CD14-positive monocyte (primary cell): Measurements from ENCODE around the gene TAX1BP1. TPM values are rescaled to one million over a fixed set of nuclear protein-coding genes. Genes with fewer than 3 reads are reported as not detected.

Experiments used
- DNase-seq, 3 donors: peaks; one replicate each; pipeline ENCODE4 v3.0.0-alpha.2; 2011 to 2022
- H2AFZ ChIP-seq: 2 replicates; pipeline ENCODE4 v1.6.0; 2012; ENCODE audit warnings: mild to moderate bottlenecking, low read depth, low read length, inconsistent platforms; ENCODE audit not compliant: insufficient read depth, poor library complexity, severe bottlenecking
- H3K27ac ChIP-seq, 2 donors: 1 replicate in 1 of 2; 2 replicates in 1 of 2; pipeline ENCODE4 v1.5.1; 2012 to 2013; ENCODE audit warnings: low read length in 2 of 2, control low read depth in 1 of 2, inconsistent platforms in 1 of 2, low read depth in 1 of 2, mild to moderate bottlenecking in 1 of 2
- H3K27me3 ChIP-seq, 2 donors: one replicate each; pipeline versions ENCODE4 v1.6.0 to v1.6.1; 2011 to 2013; ENCODE audit warnings: low read length in 2 of 2; ENCODE audit not compliant: control insufficient read depth in 2 of 2, insufficient read depth in 2 of 2
- H3K36me3 ChIP-seq, 2 donors: replicated peaks in 1 of 2; 1 replicate in 1 of 2; 2 replicates in 1 of 2; pipeline versions ENCODE4 v1.5.1 to v1.6.1; 2012 to 2013; ENCODE audit warnings: low read length in 2 of 2, control low read depth in 1 of 2, inconsistent platforms in 1 of 2, mild to moderate bottlenecking in 1 of 2; ENCODE audit not compliant: insufficient read depth in 2 of 2, control insufficient read depth in 1 of 2
- H3K4me1 ChIP-seq, 2 donors: 1 replicate in 1 of 2; 2 replicates in 1 of 2; pipeline versions ENCODE4 v1.5.1 to v1.6.1; 2012 to 2013; ENCODE audit warnings: low read length in 2 of 2, control low read depth in 1 of 2, inconsistent platforms in 1 of 2, mild to moderate bottlenecking in 1 of 2, moderate library complexity in 1 of 2; ENCODE audit not compliant: insufficient read depth in 2 of 2, control insufficient read depth in 1 of 2
- H3K4me2 ChIP-seq: replicated peaks from 2 replicates; pipeline ENCODE3; 2012; ENCODE audit warnings: low read length, moderate library complexity, mild to moderate bottlenecking; ENCODE audit not compliant: poor library complexity, severe bottlenecking; ENCODE audit errors: extremely low read depth
- H3K4me3 ChIP-seq, 3 experiments: fragments of 200-600 bp in 1 of 3; sonication (generic) in 1 of 3; replicated peaks in 1 of 3; 1 replicate in 2 of 3; 2 replicates in 1 of 3; pipeline ENCODE4 v1.5.1; 2011 to 2013; ENCODE audit warnings: low read length in 3 of 3, mild to moderate bottlenecking in 3 of 3, control low read depth in 2 of 3, low read depth in 2 of 3, inconsistent platforms in 1 of 3, moderate library complexity in 1 of 3
- H3K79me2 ChIP-seq: 2 replicates; pipeline ENCODE4 v1.6.0; 2012; ENCODE audit warnings: mild to moderate bottlenecking, control low read depth, inconsistent platforms, low read length, moderate library complexity; ENCODE audit not compliant: insufficient read depth
- H3K9ac ChIP-seq: 2 replicates; pipeline ENCODE4 v1.6.0; 2017; ENCODE audit warnings: low read length, mild to moderate bottlenecking; ENCODE audit not compliant: insufficient read depth, poor library complexity, severe bottlenecking
- H3K9me3 ChIP-seq, 2 donors: replicated peaks in 1 of 2; 1 replicate in 1 of 2; 2 replicates in 1 of 2; pipeline versions ENCODE4 v1.5.1 to v1.6.1; 2012 to 2013; ENCODE audit warnings: low read length in 2 of 2, control low read depth in 1 of 2; ENCODE audit not compliant: control insufficient read depth in 1 of 2, insufficient read depth in 1 of 2
- H4K20me1 ChIP-seq: 2 replicates; pipeline ENCODE4 v1.6.0; 2012; ENCODE audit warnings: mild to moderate bottlenecking, low read length, control low read depth, moderate library complexity; ENCODE audit not compliant: insufficient read depth
- H3K27ac Mint-ChIP-seq, 7 donors: one replicate each; pipeline ENCODE4 v1.8.0; 2020; ENCODE audit warnings: mild to moderate bottlenecking in 7 of 7, mixed read lengths in 7 of 7, moderate library complexity in 6 of 7, inconsistent platforms in 2 of 7
- H3K27me3 Mint-ChIP-seq, 3 donors: one replicate each; pipeline ENCODE4 v1.8.0; 2021 to 2022; ENCODE audit warnings: low read depth in 3 of 3, mild to moderate bottlenecking in 3 of 3, mixed read lengths in 3 of 3, moderate library complexity in 3 of 3, inconsistent platforms in 1 of 3
- H3K36me3 Mint-ChIP-seq, 2 donors: one replicate each; pipeline ENCODE4 v1.8.0; 2020; ENCODE audit warnings: mixed read lengths in 2 of 2, inconsistent platforms in 1 of 2, mild to moderate bottlenecking in 1 of 2
- H3K4me1 Mint-ChIP-seq: one replicate; pipeline ENCODE4 v1.8.0; 2020; ENCODE audit warnings: mild to moderate bottlenecking, mixed read lengths
- H3K4me3 Mint-ChIP-seq, 2 donors: one replicate each; pipeline ENCODE4 v1.8.0; 2020; ENCODE audit warnings: mild to moderate bottlenecking in 2 of 2, mixed read lengths in 2 of 2, moderate library complexity in 1 of 2
- H3K9me3 Mint-ChIP-seq, 7 donors: one replicate each; pipeline ENCODE4 v1.8.0; 2020 to 2022; ENCODE audit warnings: mixed read lengths in 7 of 7, mild to moderate bottlenecking in 6 of 7, moderate library complexity in 6 of 7, inconsistent platforms in 2 of 7
- WGBS: methylation state at CpG from one replicate; pipeline ENCODE4 v1.1.5; 2013; ENCODE audit warnings: missing lambda C conversion rate; ENCODE audit not compliant: insufficient coverage; 5-methylcytosine and 5-hydroxymethylcytosine counted together
- intact Hi-C, 2 donors: fragments of 100-400 bp; cut with micrococcal nuclease; formaldehyde crosslinking; loops; one replicate each; pipeline versions ENCODE4 v1.15.0 to v1.15.1; 2023
- polyA plus RNA-seq, 3 donors: library from polyadenylated mRNA; depleted of rRNA in 1 of 3; unstranded in 2 of 3; stranded (reverse) in 1 of 3; fragments of 300-500 nt in 2 of 3; fragments of >200 nt in 1 of 3; fragmentation: Illumina TruSeq in 2 of 3; gene quantifications; 1 replicate in 2 of 3; 2 replicates in 1 of 3; pipeline ENCODE4 v1.2.3, GENCODE V29; 2012 to 2021
- TF ChIP-seq, protein P1 (sequence below): fragments of 200-600 bp; IDR thresholded peaks from one replicate; pipeline ENCODE4 v1.8.0; 2022; ENCODE audit warnings: antibody characterized with exemption, mild to moderate bottlenecking

TAX1BP1 gene
- polyA plus RNA-seq, 3 donors = 62.6 to 106 (median 85.3) TPM

DNA sequence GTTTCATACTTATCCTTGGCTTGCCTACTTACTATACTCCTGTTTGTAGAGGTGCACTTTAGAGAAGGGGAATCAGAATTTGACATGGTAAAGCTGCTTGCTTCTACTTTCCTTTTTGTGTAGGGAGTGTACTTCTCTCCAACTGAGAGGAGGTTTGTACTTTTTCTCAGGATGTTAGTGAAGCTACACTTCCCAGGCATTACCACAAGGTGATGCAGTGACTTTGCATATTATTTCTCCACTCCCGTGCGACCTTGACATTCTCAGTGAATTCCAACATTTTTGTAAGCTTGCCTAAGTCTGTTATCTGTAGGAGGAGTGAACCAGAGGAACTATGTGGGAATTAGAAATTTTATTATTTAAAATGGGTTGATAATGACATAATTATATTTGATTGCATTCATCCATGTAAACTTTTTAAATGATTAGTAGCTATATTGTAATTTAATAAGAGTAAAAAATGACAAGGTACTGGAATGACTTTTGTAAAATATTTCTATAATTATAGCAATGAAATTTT lies 5.2 kb downstream of the TAX1BP1 start:
- Mint-ChIP-seq H3K27me3 (peaks cover 0 to 3% (median 0%) of the 10 kb centered on the region in 3 donors), H3K36me3 (peaks cover 24 to 25% of the 10 kb centered on the region in 2 donors), H3K4me1 (peaks cover 36% of the 10 kb centered on the region), H3K27ac (no peak overlapping the region), H3K4me3 (no peak overlapping the region), H3K9me3 (peaks cover 0 to 3% (median 0%) of the 10 kb centered on the region in 7 donors)
- DNase-seq = peak in 1 of 3 donors; percentile 11
- Histone ChIP-seq H3K27me3 (no peaks in the 10 kb centered on the region), H3K4me1 (peaks cover 12 to 15% of the 10 kb centered on the region in 2 donors), H3K4me3 (no peak overlapping the region), H4K20me1 (peaks cover 87% of the 10 kb centered on the region), H3K9ac (no peak overlapping the region), H3K79me2 (peaks cover 80% of the 10 kb centered on the region), H3K4me2 (no peak overlapping the region), H3K9me3 (no peaks in the 10 kb centered on the region), H2AFZ (no peak overlapping the region), H3K27ac (peak overlapping the region in 1 of 2 donors; percentile 41), H3K36me3 (peaks cover 18 to 19% of the 10 kb centered on the region in 2 donors)
- TF ChIP-seq, protein P1, sequence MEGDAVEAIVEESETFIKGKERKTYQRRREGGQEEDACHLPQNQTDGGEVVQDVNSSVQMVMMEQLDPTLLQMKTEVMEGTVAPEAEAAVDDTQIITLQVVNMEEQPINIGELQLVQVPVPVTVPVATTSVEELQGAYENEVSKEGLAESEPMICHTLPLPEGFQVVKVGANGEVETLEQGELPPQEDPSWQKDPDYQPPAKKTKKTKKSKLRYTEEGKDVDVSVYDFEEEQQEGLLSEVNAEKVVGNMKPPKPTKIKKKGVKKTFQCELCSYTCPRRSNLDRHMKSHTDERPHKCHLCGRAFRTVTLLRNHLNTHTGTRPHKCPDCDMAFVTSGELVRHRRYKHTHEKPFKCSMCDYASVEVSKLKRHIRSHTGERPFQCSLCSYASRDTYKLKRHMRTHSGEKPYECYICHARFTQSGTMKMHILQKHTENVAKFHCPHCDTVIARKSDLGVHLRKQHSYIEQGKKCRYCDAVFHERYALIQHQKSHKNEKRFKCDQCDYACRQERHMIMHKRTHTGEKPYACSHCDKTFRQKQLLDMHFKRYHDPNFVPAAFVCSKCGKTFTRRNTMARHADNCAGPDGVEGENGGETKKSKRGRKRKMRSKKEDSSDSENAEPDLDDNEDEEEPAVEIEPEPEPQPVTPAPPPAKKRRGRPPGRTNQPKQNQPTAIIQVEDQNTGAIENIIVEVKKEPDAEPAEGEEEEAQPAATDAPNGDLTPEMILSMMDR = peak; percentile 12
- no CpG with 5 or more reads among the region's 2 CpGs for WGBS
- intact Hi-C loops = loop anchor here in 1 of 2 donors (10.0 kb wide), 1 partner anchor 50 kb away; no protein-coding TSS in a partner anchor

GRCh38 chr7:27746486-27746885 lies 6.5 kb downstream of the TAX1BP1 start:
- peaks cover 5 to 7% of the 10 kb centered on the region in 2 donors for H3K4me1 ChIP-seq
- no peak overlapping the region for H3K4me2 ChIP-seq
- H3K27me3 Mint-ChIP-seq = no peaks in the 10 kb centered on the region
- H3K4me3 ChIP-seq = no peak overlapping the region
- peak overlapping the region in 1 of 7 donors; percentile 14 for H3K27ac Mint-ChIP-seq
- H4K20me1 ChIP-seq = peaks cover 91% of the 10 kb centered on the region
- H3K36me3 ChIP-seq = peaks cover 30 to 33% of the 10 kb centered on the region in 2 donors
- no peak overlapping the region for H3K9ac ChIP-seq
- no peak overlapping the region for H3K4me3 Mint-ChIP-seq
- peaks cover 67% of the 10 kb centered on the region for H3K79me2 ChIP-seq
- DNase-seq = no peak
- peaks cover 35% of the 10 kb centered on the region in 2 donors for H3K36me3 Mint-ChIP-seq
- H3K27me3 ChIP-seq = no peaks in the 10 kb centered on the region
- TF ChIP-seq, protein P1 = no peak
- H3K27ac ChIP-seq = no peak overlapping the region
- H3K9me3 ChIP-seq = no peaks in the 10 kb centered on the region
- peaks cover 0 to 2% (median 0%) of the 10 kb centered on the region in 7 donors for H3K9me3 Mint-ChIP-seq
- peaks cover 29% of the 10 kb centered on the region for H3K4me1 Mint-ChIP-seq
- H2AFZ ChIP-seq = no peak overlapping the region
- intact Hi-C loops = loop anchor here in 1 of 2 donors (10.0 kb wide), 1 partner anchor 52 kb away; no protein-coding TSS in a partner anchor
